Renal cortical epithelial cell (primary cell): ENCODE results near the gene ZNF629. TPM values are rescaled to one million over a fixed set of nuclear protein-coding genes. Genes with fewer than 3 reads are reported as not detected.

Experiments
- DNase-seq: peaks from one replicate; pipeline ENCODE4 v3.0.0-alpha.2; 2011; ENCODE audit warnings: low read depth
- total RNA-seq: library from RNA; depleted of rRNA; stranded (reverse); fragments of >200 nt; gene quantifications from 2 replicates; pipeline ENCODE4 v1.2.3, GENCODE V29; 2014

The ZNF629 gene
- total RNA-seq, 1 donor from 2014 or later, result 22.1 TPM

DNA sequence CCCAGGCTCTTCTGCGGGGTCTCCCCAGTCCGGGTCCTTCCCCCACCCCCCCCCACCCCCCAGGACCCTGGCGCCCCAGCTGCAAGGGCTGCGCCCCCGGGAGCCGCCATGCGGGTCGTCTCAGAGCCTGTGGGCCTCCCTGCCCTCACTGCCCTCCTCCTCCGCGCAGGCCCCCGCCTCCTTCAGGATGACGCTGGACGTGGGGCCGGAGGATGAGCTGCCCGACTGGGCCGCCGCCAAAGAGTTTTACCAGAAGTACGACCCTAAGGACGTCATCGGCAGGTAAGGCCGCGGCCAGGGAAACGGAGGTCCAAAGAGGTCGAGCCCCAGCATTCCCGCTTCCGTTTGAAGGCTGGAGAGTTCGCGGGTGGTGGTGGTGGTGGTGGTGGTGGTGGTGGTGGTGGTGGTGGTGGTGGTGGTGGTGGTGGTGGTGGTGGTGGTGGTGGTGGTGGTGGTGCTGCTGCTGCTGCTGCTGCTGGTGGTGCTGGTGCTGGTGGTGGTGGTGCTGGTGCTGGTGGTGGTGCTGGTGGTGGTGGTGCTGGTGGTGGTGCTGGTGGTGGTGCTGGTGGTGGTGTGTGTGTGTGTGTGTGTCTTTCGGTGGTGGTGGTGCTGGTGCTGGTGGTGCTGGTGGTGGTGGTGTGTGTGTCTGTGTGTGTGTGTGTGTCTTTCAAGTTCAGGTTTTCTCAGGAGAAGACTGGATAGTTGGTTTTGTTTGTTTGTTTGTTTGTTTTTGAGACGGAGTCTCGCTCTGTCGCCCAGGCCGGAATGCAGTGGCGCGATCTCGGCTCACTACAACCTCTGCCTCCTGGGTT, 38.2 kb downstream of the ZNF629 start:
- peak; percentile 8 for DNase-seq

DNA sequence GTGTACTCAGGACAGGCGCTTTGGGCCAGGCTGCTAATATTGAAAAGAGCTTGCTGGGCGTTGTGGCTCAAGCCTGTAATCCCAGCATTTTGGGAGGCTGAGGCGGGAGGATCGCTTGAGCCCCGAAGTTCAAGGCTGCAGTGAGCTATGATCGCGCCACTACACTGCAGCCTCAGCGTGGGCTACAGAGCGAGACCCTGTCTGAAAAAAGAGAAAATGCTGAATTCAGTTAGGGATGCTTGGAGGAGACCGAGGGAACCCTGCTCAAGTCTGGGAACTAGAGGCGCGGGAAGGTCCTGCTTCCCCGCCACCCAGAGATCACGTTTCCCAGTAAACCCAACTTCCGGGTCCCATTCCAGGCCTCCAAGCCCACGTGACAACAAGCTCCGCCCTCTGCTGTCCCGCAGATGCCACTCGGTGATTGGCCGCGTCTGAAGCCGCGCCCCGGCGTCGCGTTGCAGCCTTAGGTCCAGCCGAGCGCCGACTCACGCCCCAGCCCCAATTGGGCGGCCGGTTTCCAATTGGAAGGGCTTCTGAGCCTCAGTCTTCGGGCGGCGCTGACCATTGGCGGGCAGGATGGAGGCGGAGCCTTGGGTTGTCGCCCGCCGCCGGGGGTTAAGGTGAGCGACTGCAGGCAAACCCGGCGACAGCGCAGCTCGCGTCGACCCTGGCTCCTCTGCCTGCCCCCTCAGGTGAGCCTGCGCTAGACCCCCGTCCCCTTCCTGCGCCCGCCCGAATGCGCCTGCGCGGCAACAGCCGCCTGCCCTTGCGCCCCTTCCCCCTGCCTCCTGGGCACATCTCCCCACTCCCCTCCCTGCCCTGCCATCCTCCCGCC, 39.0 kb downstream of the ZNF629 start, which contains the start of gene PHKG2:
Gene PHKG2, plus strand, starts transcription at position 627 of the 835 bp plus-strand sequence. CDS start 396 bp downstream, outside the sequence.
- DNase-seq, result peak; percentile 97

DNA sequence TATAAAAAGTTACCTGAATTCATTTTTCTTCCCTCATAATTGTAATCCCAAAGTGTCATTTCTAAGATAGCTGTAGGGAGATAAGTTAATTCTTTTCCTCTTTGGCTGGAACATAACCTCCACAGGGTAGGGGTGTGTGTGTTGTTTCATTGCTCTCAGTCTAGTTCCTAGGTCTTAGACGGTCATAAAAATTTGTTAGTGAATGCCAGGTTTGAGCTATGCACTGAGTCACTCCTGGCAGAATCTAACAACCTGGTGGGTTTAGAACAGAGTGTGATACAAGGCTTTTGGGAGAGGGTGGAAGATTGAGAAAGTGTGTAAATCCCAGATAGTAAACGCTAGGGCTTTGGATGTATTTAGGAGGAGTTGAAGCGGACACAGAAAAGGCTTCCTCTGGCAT, 39.7 kb downstream of the ZNF629 start:
- DNase-seq, result peak; percentile 77

DNA sequence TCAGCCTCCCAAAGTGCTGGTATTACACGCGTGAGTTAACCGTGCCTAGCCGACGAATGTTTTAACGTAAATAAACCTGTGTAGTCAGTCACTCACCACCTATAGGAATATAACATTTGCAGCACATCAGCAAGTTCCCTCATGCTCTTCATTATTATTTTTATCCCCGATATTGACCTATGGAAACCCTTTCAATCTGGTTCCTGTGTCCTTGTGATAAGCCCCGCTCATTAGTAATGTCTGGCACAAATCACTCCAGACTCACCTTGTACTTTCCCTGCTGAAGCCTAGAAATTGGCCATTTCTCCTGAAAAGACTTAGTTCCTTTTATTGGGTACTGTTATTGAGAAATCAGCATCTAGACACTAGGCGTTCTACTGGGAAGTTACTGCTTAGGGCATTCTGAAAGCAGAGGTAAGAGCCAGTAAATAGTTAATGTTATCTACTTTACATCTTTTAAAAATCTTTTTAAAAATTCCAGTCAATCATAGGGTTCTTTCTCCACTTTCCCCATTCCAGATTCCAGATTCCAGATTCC, 40.3 kb downstream of the ZNF629 start:
- no peak for DNase-seq

DNA sequence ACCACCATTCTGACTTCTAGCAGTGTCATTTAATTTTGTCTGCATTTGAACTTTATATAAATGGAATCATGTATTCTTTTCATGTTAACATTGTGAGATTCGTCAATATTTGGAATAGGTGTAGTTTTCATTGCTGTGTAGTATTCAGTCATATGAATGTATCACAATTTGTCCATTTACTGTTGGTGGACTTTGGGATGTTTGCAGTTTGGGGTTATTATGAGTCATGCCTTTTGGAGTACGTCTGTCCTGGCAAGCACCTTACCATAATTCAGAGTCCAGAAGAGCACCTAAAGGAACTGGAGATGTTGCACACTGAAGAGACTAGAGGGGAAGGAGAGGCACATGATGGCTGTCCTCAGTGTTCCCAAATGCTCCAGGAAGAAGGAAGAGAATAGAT, 41.9 kb downstream of the ZNF629 start:
- DNase-seq, result no peak

DNA sequence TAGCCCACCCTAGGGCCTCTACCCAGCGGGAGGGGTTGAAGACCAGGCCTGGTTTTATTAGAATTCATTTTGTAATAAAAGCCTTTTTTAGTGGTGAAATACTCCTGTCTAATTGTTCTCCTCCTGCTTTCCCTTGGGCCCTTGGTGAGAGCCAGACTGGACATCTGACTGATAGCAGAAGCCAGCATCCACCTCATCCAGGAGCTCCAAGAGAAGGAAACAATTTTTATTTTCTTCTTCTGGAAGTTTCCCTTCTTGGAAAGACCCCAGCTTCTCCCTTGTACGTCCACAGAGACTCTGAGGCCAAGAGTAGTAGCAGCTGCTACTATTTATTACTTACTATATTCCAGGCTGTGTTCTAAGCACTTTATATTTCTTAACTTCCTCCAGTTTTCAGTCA, 42.8 kb downstream of the ZNF629 start:
- no peak for DNase-seq

DNA sequence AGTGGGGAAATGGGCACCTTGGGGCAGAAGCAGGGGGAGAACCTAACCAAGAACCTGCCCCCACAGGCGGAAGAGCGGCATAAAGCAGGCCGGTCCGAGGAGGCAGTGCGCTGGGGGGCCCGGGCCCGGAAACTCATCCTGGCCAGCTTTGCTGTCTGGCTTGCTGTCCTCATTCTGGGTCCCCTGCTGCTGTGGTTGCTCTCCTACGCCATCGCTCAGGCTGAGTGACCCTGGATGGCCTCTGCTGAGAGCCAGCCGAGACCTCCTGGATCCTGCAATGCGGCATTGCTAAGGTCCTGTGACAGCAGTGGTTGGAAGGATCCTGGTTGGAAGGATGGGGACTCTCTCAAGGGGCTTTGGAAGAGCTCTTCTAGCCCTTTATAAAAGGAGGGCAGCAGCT, 43.3 kb downstream of the ZNF629 start:
- no peak for DNase-seq

DNA sequence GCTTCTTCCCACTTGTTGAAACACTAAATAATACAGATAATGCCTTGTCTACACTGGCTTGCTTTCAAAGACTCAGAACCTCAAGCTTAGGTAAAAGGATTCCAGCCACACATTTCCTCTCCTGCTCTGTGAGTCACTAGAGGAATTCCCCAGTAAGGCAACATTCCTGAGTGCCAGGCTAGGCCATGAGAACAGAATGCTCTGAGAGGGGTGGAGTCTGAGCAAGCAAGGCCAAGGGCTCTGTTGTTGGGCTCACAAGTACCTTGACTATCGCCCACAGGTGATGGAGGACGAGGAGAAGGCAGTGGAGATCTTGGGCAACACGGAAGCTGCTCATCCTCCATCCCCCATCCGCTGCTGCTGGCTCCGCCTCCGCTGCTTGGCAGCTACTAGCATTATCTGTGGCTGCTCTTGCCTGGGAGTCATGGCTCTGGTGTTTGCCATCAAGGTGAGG, 45.5 kb downstream of the ZNF629 start:
- DNase-seq, result peak; percentile 99

DNA sequence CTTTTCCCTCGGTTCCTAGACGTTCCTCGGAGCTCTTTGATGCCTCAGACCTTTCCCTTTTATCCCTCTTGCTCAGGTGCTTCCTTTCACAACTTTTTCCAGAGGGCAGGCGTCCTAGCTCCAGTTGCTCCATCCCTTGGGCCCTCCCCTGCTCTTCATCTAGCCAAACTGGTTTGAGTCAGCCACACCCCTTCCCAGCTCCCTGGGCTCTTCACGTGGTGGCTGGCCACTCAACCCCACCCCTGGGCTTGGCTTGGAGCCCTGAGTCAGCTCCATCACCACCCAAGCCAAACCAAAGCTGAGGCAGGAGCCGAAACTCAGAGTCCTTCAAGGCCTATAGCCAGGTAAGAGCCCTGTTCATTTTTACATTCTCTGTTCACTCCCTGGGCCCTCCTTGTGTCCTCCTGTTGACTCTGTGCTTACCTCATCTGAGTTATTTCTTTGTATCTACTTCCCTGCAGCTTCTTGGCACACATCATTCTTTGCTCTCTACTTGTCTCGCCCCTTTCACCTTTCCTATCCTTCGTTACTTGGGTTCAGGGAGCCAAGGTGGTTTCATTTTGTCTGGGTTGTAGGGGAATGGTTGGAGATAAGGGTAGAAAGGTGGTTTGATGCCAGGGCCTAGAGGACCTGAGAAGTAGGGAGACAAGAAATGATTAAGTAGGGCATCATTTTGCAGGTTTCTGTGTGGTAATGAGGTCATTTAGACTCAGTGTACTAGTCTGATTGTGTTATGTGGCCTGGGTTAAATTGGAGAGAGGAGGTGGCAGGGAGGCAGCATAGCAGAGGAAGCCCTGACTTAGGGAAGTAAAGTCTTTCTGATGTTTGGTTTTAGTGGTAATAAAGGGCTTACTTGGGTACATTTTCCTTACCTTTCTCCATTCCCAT, 46.4 kb downstream of the ZNF629 start:
- DNase-seq, result peak; percentile 93

DNA sequence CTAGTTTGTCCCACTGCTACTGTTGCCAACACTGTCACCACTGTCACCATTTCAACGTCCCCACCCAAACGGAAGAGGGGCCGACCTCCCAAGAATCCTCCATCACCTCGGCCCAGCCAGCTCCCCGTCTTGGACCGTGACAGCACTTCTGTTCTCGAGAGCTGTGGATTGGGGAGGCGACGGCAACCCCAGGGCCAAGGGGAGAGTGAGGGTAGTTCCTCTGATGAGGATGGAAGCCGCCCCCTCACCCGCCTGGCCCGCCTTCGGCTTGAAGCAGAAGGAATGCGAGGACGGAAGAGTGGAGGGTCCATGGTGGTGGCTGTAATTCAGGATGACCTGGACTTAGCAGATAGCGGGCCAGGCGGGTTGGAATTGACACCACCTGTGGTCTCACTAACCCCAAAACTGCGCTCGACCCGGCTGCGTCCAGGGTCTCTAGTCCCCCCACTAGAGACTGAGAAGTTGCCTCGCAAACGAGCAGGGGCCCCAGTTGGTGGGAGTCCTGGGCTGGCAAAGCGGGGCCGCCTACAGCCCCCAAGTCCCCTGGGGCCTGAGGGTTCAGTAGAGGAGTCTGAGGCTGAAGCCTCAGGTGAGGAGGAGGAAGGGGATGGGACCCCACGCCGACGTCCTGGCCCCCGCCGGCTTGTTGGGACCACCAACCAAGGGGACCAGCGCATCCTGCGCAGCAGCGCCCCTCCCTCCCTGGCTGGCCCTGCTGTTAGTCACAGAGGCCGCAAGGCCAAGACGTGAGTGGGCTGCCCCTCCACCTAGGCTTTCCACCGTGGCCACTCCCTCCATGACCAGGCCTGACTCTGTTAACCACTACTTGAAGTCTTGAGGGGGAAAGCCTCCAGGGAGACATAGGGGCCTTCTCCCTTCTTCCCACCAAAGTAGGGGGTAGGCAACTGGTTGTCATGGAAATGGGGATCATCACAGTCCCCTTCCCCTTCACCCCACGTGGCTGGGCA, 47.7 kb downstream of the ZNF629 start:
- DNase-seq, result no peak

DNA sequence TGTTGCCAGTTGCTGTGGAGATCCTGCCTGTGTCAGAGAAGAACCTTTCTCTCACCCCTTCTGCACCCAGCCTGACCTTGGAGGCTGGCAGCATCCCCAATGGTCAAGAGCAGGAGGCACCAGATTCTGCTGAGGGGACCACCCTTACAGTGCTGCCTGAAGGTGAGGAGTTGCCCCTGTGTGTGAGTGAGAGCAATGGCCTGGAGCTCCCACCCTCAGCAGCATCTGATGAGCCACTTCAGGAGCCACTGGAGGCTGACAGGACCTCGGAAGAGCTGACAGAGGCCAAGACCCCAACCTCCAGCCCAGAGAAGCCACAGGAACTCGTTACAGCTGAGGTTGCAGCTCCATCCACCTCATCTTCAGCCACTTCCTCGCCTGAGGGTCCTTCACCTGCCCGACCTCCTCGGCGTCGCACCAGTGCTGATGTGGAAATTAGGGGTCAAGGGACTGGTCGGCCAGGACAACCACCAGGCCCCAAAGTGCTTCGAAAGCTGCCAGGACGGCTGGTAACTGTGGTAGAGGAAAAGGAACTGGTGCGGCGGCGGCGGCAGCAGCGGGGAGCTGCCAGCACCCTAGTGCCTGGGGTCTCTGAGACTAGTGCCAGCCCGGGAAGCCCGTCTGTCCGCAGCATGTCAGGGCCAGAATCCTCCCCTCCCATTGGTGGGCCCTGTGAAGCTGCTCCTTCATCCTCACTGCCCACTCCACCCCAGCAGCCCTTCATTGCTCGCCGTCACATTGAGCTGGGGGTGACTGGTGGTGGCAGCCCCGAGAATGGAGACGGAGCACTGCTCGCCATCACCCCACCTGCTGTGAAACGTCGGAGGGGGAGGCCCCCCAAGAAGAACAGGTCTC, 49.0 kb downstream of the ZNF629 start:
- DNase-seq, result no peak

DNA sequence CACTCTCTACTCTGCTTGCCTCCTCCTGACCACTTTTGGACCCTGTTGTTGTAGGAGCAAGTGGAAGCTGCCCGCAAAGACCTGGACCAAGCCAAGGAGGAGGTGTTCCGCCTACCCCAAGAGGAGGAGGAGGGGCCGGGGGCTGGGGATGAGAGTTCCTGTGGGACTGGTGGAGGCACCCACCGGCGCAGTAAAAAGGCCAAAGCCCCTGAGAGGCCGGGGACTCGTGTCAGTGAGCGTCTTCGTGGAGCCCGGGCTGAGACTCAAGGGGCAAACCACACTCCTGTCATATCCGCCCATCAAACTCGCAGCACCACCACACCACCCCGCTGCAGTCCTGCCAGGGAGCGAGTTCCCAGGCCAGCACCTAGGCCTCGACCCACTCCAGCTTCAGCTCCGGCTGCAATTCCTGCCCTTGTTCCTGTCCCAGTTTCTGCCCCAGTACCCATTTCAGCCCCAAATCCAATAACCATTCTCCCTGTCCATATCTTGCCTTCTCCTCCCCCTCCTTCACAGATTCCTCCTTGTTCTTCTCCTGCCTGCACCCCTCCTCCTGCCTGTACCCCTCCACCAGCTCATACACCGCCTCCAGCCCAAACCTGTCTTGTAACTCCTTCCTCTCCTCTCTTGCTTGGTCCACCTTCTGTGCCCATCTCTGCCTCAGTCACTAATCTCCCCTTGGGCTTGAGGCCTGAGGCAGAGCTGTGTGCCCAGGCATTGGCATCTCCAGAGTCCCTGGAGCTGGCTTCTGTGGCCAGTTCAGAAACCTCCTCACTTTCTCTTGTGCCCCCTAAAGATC, 49.8 kb downstream of the ZNF629 start:
- no peak for DNase-seq

DNA sequence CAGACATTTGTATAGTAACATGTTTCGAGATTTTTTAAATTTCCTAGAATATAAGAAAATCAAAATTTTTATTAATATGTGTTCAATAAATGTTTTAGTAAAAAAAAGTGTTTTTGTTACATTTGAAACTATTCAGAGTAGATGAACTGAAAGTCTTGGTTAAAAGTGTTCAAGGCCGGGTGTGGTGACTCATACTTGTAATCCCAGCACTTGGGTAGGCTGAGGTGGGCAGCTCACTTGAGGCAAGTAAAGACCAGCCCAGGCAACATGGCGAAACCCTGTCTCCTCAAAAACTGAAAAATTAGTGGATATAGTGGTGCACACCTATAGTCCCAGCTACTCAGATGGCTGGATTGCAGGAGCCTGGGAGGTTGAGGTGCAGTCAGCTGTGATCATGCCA, 55.6 kb downstream of the ZNF629 start:
- DNase-seq, result no peak

DNA sequence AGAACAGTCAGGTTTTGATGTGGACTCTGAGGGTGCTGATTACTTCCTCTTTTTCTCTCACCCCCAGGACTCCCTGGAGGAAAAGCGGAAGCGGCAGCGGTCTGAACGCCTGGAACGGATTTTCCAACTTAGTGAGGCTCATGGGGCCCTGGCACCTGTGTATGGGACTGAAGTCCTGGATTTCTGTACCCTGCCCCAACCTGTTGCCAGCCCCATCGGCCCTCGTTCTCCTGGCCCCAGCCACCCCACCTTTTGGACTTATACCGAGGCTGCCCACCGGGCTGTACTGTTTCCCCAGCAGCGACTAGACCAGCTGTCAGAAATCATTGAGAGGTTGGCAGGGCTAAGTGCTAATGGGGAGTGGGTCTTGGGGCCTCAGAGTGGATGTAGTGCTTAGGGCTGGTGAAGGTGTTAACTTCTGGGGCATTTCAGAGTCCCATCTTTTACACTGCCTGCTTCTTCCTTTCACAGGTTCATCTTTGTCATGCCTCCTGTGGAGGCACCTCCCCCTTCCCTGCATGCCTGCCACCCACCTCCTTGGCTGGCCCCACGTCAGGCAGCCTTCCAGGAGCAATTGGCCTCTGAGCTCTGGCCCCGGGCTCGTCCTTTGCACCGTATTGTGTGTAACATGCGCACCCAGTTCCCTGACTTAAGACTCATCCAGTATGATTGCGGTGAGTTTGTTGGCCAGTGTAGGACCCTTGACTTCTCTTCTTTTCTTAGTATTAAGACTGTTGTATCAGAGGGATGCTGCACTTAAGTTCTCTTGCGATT, 57.9 kb downstream of the ZNF629 start:
- no peak for DNase-seq
